OCI-M2 (cell line): ENCODE measurements around the gene NCAPD2.

Source experiments
- DNase-seq: peaks from one replicate; lab custom pipeline; 2025; ENCODE audit not compliant: unreplicated experiment; lab: John Stamatoyannopoulos, UW

The NCAPD2 gene

GRCh38 chr12:6493497-6494257 is at the start of gene NCAPD2:
TSS of gene NCAPD2 (plus strand) at chr12:6494102. CDS start at chr12:6495099, 997 bp downstream.
- DNase-seq: peak; percentile 66

- no peak for DNase-seq
Measured at GRCh38 chr12:6444704-6445688, 48.9 kb upstream of the NCAPD2 start, which contains the start of gene CD27. TSS of gene CD27 (plus strand) at chr12:6444955. CDS start at chr12:6445096, 141 bp downstream.

GRCh38 chr12:6450091-6450868 is 43.6 kb upstream of the NCAPD2 start:
- DNase-seq: no peak

- no peak for DNase-seq
Measured at GRCh38 chr12:6450869-6451347, 43.0 kb upstream of the NCAPD2 start.

GRCh38 chr12:6451348-6452244 is 42.3 kb upstream of the NCAPD2 start, which contains the start of gene TAPBPL:
TSS of gene TAPBPL (plus strand) at chr12:6452042. CDS start at chr12:6452249, 207 bp downstream.
- DNase-seq: no peak

GRCh38 chr12:6452245-6452943 is 41.5 kb upstream of the NCAPD2 start:
- DNase-seq: no peak

- no peak for DNase-seq
Measured at GRCh38 chr12:6452944-6453630, 40.8 kb upstream of the NCAPD2 start.

- DNase-seq: no peak
Measured at GRCh38 chr12:6457220-6457945, 36.5 kb upstream of the NCAPD2 start.

- no peak for DNase-seq
Measured at GRCh38 chr12:6458281-6459003, 35.5 kb upstream of the NCAPD2 start.

GRCh38 chr12:6459004-6459337 is 34.9 kb upstream of the NCAPD2 start:
- DNase-seq: no peak

- no peak for DNase-seq
Measured at GRCh38 chr12:6460751-6461371, 33.0 kb upstream of the NCAPD2 start.

- DNase-seq: no peak
Measured at GRCh38 chr12:6461401-6462233, 32.3 kb upstream of the NCAPD2 start.

- DNase-seq: no peak
Measured at GRCh38 chr12:6462234-6462995, 31.5 kb upstream of the NCAPD2 start.

GRCh38 chr12:6463216-6463615 is 30.7 kb upstream of the NCAPD2 start:
- DNase-seq: no peak

- DNase-seq: no peak
Measured at GRCh38 chr12:6463858-6464257, 30.0 kb upstream of the NCAPD2 start.
